HL-60 (cell line): ENCODE results near the gene VPREB3.

ENCODE experiments used
- DNase-seq, 2 experiments: peaks; one replicate each; pipeline ENCODE4 v3.0.0-alpha.2; 2010 to 2020; ENCODE audit warnings: low read depth in 1 of 2, low spot score in 1 of 2
- H3K27ac ChIP-seq: fragments of 250-450 bp; sonication (Bioruptor Pico); replicated peaks from 2 replicates; pipeline ENCODE4 v1.5.1; 2020; ENCODE audit warnings: mild to moderate bottlenecking, moderate library complexity
- H3K27me3 ChIP-seq: fragments of 250-450 bp; sonication (Bioruptor Pico); 2 replicates; pipeline ENCODE4 v1.5.1; 2021; ENCODE audit warnings: mild to moderate bottlenecking, moderate library complexity; ENCODE audit not compliant: insufficient read depth, poor library complexity, severe bottlenecking
- H3K4me3 ChIP-seq: replicated peaks from 2 replicates; pipeline ENCODE4 v1.5.1; 2011; ENCODE audit warnings: mild to moderate bottlenecking, control low read depth, low read length; ENCODE audit not compliant: insufficient read depth
- GABPA ChIP-seq: IDR thresholded peaks from 2 replicates; pipeline ENCODE4 v1.6.1; 2012; ENCODE audit warnings: low read depth
- POLR2AphosphoS5 ChIP-seq: IDR thresholded peaks from 2 replicates; pipeline ENCODE4 v1.6.1; 2012; ENCODE audit warnings: low read depth
- REST ChIP-seq: IDR thresholded peaks from 2 replicates; pipeline ENCODE4 v1.6.1; 2012; ENCODE audit warnings: low read depth; ENCODE audit not compliant: insufficient replicate concordance
- SPI1 ChIP-seq: IDR thresholded peaks from 2 replicates; pipeline ENCODE4 v1.6.1; 2012; ENCODE audit warnings: low read depth, mild to moderate bottlenecking, borderline replicate concordance
- TF ChIP-seq, protein P1 (sequence below): IDR thresholded peaks from one replicate; pipeline ENCODE4 v1.5.1; 2011; ENCODE audit warnings: low read length, control low read depth, inconsistent platforms; ENCODE audit not compliant: insufficient read depth

Gene VPREB3

GRCh38 chr22:23801238-23801821 is 47.1 kb upstream of the VPREB3 start:
- no peak overlapping the region for H3K27ac ChIP-seq
- no peak for DNase-seq
- H3K4me3 ChIP-seq = no peak overlapping the region
- no peaks in the 10 kb centered on the region for H3K27me3 ChIP-seq
- no peak for TF ChIP-seq REST
- TF ChIP-seq GABPA = no peak
- no peak for TF ChIP-seq SPI1
- no peak for TF ChIP-seq POLR2AphosphoS5
- TF ChIP-seq, protein P1, sequence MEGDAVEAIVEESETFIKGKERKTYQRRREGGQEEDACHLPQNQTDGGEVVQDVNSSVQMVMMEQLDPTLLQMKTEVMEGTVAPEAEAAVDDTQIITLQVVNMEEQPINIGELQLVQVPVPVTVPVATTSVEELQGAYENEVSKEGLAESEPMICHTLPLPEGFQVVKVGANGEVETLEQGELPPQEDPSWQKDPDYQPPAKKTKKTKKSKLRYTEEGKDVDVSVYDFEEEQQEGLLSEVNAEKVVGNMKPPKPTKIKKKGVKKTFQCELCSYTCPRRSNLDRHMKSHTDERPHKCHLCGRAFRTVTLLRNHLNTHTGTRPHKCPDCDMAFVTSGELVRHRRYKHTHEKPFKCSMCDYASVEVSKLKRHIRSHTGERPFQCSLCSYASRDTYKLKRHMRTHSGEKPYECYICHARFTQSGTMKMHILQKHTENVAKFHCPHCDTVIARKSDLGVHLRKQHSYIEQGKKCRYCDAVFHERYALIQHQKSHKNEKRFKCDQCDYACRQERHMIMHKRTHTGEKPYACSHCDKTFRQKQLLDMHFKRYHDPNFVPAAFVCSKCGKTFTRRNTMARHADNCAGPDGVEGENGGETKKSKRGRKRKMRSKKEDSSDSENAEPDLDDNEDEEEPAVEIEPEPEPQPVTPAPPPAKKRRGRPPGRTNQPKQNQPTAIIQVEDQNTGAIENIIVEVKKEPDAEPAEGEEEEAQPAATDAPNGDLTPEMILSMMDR = no peak

DNA sequence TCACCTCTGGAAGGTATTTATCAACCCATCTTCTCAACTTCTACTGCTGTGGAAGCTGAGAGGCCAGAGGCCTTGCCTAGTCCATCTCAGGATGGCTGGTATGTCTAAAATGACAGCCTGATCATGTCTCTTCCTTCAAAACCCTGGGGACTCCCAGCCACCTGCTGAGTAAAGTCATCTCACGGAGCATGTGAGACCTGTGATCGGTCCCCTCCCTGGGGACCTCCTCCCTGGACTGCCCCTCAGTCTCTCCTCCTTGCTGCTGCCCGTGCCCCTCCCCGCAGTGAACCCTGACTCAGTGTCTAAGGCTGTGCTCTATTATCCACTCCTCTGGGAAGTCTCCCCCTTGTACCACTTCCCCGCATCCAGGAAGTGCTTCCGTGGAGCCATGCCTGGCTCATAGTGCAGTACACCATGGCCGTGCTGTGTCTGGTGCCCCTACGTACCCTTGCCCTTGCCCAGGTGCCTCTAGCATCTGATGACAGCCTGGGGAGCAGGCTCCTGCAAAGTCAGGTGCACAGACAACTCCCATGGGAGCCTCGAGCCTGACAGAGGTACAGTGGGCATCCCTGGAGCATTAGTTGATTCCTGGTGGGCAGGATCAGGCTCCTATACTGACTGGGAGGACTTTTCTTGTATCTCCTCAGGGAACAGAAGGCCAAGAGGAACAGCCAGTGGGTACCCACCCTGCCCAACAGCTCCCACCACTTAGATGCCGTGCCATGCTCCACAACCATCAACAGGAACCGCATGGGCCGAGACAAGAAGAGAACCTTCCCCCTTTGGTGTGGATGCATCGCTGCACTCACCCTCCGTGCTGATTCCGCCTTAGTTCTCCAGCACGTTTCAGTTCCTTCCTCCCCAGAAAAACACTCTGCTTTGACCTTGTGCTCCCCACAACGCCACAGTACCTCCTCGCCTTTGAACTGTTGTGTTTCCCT is 46.3 kb upstream of the VPREB3 start:
- TF ChIP-seq REST (no peak), SPI1 (no peak), POLR2AphosphoS5 (no peak), GABPA (no peak)
- TF ChIP-seq, protein P1 = no peak
- Histone ChIP-seq H3K27ac (no peak overlapping the region), H3K4me3 (no peak overlapping the region), H3K27me3 (no peaks in the 10 kb centered on the region)
- DNase-seq = no peak

GRCh38 chr22:23796461-23796860 is 42.2 kb upstream of the VPREB3 start:
- no peak overlapping the region for H3K4me3 ChIP-seq
- DNase-seq = no peak
- H3K27ac ChIP-seq = no peak overlapping the region
- H3K27me3 ChIP-seq = no peaks in the 10 kb centered on the region
- TF ChIP-seq POLR2AphosphoS5 = no peak
- no peak for TF ChIP-seq REST
- no peak for TF ChIP-seq GABPA
- TF ChIP-seq SPI1 = no peak
- TF ChIP-seq, protein P1 = no peak
